NCI-H2171 treated with DMSO at 0.1 percent for 48 hours (cell line): Measurements from ENCODE around the gene IFI6.
"Not testable (repeated sequence)": the region's sequence is repeated elsewhere in the genome, so short reads cannot be mapped to it uniquely, and the experiment has no call there.

Experiments
- DNase-seq: peaks from one replicate; lab custom pipeline; 2025; lab: John Stamatoyannopoulos, UW

Gene IFI6

DNA sequence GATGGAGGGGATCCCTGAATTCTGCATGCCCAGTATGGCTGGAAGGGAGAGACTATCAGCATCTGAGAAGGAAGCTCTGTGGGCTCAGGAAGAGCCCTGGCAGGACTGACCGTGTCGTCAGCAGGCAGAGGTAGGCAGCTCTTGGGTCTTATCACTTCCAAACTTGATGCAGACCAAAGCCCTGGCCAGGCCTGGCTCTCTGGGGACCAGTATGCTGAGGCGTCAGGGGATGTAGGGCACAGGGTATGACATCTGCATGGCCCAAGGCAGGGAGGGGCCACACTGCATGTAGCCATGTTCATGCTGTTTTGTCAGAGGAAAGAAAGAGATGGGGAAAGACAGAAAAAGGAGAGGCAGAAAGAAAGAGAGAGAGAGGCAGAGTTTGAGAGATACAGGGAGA, 43.3 kb downstream of the IFI6 start:
- no peak for DNase-seq

DNA sequence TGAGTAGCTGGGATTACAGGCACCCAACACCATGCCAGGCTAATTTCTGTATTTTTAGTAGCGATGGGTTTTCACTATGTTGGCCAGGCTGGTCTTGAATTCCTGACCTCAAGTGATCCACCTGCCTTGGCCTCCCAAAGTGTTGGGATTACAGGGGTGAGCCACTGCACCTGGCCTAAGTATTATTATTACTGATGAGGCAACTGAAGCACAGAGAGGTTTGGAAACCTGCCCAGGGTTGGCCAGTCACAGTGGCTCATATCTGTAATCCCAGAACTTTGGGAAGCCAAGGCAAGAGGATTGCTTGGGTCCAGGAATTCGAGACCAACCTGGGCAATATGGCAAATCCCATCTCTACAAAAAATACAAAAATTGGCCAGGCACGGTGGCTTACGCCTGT, 44.3 kb downstream of the IFI6 start:
- DNase-seq: not testable (repeated sequence)

DNA sequence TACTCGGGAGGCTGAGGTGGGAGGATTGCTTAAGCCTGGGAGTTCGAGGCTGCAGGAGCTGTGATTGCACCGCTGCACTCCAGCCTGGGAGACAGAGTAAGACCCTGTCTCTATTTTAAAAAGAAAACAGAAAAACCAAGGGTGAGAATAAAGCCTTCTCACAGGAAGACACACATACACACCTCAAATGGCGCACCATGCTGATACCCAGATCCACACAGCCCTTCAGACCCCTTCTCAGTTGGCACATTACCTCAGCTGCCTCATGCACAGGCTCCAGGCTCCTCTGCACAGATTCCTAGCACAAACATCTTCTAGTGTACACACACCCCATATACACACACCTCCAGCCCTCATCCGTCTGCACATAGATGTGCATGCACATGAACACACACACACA, 44.9 kb downstream of the IFI6 start:
- DNase-seq: no peak

DNA sequence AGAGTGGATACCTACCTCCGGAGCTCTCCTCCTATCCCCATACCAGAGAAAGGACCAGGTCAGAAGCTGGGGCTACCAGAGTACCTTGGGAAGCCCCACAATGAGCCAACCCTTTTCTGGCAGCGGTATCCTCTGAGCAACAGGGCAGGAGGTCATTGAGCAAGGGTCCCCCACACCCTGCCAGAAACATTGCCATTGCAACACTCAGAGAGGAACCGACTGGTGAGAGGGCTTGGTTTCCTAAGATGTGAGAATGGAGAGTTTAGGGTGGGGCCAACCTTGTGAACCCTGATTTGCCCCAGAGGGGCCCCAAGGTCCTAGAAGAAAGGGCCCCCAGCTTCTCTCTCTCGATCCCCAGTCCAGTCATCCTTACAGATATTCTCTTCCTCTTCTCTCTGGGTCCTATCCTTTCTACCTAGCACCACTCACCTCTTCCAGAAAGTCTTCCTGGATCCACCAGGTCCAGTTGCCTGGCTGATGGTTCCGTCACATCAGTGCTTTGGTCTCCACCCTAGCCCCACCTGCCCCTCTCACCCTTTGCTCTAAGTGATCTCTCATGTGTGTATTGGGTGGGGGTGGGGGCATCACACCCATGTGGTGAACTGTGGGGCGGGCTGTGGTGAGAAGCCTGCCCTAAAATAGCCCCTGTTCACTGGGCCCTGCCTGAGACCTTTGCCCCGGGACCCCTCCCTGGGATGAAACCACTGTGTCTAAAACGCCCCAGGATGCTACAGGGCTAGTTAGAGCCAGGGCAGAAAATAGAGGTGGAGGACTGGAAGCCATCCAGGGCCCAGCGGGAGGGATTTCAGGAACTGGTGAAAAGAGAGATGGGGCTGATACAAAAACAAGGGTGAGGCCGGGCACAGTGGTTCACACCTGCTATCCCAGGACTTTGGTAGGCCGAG, 45.7 kb downstream of the IFI6 start:
- no peak for DNase-seq

DNA sequence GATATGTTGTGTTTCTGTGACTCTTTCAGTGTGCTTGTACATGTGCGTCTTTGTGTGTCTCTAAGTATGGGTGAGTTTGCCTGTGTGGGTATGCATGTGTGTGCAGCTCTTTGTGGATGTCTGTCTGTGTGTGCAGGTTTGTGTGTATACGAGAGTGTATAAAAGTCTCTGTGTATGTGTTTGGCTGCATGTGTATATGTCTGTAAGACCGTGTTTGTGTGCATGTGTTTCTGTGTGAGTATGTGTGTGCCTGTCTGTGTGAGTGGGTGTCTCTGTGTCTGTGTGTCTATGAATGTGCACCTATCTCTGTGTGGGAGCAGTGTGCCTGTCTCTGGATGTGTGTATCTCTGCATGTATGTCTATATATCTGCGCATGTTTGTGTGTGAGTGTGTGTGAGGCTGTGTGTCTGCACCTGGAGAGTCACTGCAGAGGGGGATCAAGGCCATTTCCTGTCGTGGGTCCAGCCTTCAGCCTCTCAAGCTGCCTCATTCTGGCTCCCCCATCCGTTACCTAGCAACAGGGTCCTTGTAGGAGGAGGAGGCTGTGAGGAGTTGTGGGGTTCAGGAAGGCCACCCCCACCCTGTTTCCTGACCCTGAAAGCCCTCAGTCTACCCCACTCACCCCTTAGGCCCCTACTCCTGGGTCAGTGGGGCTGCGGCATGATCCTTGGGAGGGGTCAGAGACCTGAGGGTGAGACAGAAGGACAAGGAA, 47.4 kb downstream of the IFI6 start:
- no peak for DNase-seq

DNA sequence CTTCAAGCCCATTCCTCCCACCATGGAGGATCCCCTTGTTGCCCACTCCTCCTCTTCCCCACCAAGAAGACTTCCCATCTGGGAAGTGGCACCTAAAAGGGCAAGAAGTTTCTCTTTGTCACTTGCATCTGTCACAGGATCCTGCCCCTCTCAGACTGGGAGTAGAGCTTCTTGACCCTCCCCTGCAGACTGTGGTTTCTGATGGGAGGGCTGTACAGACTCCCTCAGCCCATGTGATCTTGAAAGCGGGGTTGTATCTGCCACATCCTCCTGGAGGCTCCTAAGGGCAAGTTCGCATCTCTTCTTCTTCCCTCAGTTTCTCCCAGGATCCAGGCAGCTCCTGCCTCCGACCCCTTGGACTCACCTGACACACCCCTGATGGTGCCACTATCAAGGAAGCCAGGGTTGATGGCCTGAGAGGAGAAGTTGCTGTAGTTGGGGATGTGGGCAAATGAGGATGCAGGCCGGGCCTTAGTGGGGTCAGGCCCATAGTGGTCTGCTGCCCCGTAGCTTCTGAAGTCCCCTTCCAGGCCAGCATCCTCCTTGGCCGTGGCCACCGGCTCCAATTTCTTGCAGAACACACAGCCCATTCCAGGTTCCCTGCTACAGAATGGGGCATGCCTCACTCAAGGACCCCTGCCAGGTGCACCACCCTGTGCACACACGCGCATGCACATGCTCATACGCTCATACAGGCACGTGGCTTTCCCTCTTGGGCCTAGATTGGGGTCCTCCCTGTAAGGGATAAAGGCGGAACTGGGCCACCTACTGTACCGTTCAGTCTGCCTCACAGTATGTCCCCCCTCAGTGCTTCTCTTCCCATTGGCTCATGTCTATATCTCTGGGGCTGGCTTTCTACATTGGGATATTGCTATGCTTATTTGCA, 48.4 kb downstream of the IFI6 start:
- DNase-seq: no peak

DNA sequence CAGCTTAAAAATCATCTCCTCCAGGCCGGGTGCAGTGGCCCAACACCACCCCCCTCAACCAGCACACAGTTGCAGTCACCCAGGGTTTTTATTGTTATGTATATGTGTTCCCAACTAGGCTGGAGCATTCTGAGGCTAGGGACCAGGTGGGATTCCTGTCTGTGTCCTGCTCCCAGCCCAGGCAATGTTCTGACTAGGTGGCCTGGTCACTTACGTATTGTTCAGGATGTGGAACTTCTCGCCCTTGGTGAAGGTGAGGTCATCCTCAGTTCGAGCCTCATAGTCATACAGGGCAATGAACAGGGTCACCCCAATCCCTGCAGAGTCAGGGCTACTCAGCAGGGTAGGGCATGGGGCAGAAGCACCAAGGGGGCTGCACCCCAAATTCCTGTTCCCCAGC, 49.2 kb downstream of the IFI6 start:
- DNase-seq: no peak

DNA sequence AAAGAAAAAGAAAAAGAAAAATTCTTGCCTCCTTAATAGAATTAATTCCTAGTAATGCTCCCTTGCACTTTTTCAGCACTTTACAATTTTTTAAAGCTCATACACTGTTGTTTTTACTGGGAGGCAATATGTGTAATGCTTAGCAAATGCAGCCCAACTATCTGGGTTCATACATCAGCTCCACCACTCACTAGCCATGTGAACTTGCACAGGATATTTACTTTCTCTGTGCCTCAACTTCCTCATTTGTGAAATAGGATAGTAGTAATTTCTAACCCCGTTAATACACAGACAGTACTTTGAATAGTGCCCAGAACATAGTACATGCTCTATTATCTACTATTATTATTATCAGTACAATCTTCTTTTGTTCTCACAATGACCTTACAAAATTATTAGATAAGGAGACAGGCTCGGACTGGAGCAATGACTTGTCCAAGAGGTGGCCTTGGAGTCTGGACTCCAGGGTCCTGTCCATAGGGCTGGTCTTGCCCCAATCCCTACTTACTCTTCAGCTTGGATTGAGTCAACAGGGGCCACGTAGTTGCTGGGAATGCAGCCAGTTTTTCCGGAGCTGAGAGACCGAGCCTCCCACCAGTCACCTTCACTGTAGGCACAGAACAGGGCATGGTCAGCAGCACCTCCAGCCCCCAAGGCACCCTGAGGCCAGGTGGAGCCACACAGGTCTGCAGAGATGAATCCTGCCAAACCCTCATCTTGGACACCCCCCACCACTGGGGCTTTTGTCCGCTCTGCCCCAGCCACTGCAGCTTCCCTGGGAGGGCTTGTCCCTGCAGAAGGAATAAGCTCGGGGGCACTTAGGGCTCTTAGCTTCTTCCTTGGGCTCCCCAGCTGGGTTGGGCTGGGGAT, 50.7 kb downstream of the IFI6 start:
- no peak for DNase-seq

DNA sequence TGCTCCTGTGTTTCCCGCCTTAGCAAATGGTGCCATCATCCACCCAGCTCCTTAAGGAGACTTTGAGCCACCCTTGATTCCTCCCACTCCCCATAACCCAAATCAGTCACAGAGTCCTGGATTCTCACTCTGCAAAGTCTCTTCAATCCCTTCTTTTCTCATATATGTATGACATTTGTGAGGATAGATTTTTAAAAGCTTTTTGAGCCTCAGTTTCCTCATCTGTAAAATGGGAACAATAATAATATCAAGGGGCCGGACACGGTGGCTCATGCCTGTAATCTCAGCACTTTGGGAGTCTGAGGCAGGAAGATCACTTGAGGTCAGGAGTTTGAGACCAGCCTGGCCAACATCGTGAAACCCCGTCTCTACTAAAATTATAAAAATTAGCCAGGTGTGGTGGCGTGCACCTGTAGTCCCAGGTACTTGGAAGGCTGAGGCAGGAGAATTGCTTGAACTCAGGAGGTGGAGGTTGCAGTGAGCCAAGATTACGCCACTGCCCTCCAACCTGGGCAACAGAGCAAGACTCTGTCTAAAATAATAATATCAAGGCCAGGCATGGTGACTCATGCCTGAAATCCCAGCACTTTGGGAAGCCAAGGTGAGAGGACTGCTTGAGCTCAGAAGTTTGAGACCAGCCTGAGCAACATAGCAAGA, 52.1 kb downstream of the IFI6 start:
- DNase-seq: not testable (repeated sequence)

DNA sequence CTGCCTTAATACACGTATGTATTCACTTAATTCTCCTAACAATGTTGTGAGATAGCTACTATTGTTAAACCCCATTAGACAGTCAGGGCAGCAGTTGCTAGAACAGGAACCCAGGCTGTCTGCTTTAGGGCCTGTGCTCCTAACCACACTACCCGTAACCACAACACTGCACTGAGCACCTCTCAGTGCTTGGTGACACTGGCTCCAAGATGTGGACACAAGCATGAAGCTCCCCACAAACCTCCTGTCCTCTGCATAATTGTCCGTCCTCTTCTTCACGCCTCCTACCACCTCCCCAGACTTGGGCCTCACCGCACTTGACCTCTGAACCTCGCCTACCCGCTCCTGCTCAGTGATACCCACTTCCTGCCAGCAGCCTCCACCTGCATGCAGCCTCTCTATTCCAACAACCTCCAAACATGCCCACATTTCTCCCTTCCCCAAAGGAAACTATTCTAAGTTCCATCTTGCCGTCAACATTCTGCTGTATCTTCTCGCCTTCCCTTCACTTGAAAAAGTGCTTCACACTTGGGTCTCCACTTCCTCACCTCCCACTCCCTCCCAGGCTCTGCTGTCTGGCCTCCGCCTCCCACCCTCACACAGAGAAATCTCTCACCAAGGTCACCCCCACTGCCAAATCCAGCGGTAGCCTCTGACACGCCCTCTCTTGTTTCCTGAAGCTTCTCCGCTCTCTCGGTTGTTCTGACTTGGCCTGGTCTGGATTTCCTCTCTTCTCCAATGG, 53.5 kb downstream of the IFI6 start:
- no peak for DNase-seq

DNA sequence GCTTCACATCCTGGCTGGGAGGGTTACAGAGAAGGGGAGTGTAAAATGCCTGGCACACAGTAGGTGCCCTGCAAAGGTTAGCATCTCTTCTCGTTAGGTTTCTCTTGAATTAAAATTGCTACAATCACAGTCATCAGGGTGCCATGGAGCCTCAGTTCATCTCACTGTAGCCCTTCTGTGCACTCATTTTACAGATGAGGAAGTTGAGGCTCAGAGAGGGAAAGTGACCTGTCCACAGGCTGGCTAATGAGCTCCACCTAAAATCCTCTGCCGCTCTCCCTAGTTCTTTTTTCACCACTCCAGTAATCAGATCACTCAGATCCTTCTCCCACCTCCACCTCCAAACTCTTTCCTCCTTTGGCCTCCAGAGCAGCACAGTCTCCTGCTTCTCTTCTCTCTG, 54.6 kb downstream of the IFI6 start:
- DNase-seq: no peak

DNA sequence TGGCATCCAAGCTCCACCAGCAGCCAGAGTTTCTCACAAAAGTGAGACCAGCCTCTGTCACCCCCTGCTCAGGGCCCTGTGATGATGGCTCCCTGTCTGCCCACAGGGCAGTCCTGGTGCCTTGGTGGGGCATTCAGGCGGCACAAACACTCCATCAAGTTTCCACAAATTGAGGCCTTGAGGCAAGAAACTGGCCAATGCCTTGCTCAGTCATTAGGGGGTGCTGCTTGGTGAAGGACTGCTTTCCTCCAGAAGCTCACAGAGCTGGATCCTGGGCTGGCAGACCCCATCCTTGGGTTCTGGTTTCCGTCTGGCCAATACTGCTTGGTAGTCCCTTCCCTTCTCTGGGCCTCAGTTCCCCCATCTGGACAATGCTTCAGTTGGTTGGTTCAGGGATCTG, 55.6 kb downstream of the IFI6 start:
- no peak for DNase-seq
